ENCODE measurements around the gene DNAAF1. TPM values are rescaled to one million over a fixed set of nuclear protein-coding genes. Genes with fewer than 3 reads are reported as not detected.
A peak's percentile ranks its signal among the peaks of the same experiment; 100 is the strongest.
"Not testable (repeated sequence)": the region's sequence is repeated elsewhere in the genome, so short reads cannot be mapped to it uniquely, and the experiment has no call there.

The DNAAF1 gene
- total RNA-seq, 1 donor, result 0.36 TPM

- H4K20me1 ChIP-seq (ENCODE audit: insufficient read depth, low read length), result peaks cover 4% of the 10 kb centered on the region
- peak overlapping the region; percentile 96 for H3K4me2 ChIP-seq (ENCODE audit: insufficient read depth, low read length)
- no peak for DNase-seq (ENCODE audit: insufficient read length, low spot score, missing footprints)
- H3K36me3 ChIP-seq (ENCODE audit: insufficient read depth, low read length), result no peaks in the 10 kb centered on the region
- peak overlapping the region; percentile 89 for H2AFZ ChIP-seq (ENCODE audit: low read length)
- TF ChIP-seq, protein P1, sequence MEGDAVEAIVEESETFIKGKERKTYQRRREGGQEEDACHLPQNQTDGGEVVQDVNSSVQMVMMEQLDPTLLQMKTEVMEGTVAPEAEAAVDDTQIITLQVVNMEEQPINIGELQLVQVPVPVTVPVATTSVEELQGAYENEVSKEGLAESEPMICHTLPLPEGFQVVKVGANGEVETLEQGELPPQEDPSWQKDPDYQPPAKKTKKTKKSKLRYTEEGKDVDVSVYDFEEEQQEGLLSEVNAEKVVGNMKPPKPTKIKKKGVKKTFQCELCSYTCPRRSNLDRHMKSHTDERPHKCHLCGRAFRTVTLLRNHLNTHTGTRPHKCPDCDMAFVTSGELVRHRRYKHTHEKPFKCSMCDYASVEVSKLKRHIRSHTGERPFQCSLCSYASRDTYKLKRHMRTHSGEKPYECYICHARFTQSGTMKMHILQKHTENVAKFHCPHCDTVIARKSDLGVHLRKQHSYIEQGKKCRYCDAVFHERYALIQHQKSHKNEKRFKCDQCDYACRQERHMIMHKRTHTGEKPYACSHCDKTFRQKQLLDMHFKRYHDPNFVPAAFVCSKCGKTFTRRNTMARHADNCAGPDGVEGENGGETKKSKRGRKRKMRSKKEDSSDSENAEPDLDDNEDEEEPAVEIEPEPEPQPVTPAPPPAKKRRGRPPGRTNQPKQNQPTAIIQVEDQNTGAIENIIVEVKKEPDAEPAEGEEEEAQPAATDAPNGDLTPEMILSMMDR (IDR thresholded peaks at IDR 0.05; ENCODE audit: extremely low read depth, low read depth, low read length), result peak; percentile 5
- no peaks in the 10 kb centered on the region for H3K27me3 ChIP-seq (ENCODE audit: insufficient read depth, low read length)
- peak overlapping the region; percentile 91 for H3K27ac ChIP-seq (ENCODE audit: low read depth, low read length)
- peak overlapping the region; percentile 96 for H3K4me3 ChIP-seq (ENCODE audit: insufficient read depth, low read length)
- peaks cover 54% of the 10 kb centered on the region for H3K79me2 ChIP-seq (ENCODE audit: insufficient read depth, low read length)
- H3K4me1 ChIP-seq (ENCODE audit: insufficient read depth, low read length), result peaks cover 14% of the 10 kb centered on the region
- H3K9me3 ChIP-seq (ENCODE audit: low read depth, low read length), result no peaks in the 10 kb centered on the region
Measured at GRCh38 chr16:84115919-84116719, 29.0 kb upstream of the DNAAF1 start.

GRCh38 chr16:84116720-84117493 is 28.2 kb upstream of the DNAAF1 start, which contains the start of gene MBTPS1:
Gene MBTPS1 (minus strand): TSS chr16:84116942. CDS start chr16:84101783, 15,159 bp downstream.
- peak; percentile 99 for DNase-seq (ENCODE audit: insufficient read length, low spot score, missing footprints)
- H3K27ac ChIP-seq (ENCODE audit: low read depth, low read length), result peak within 1 kb of the TSS; percentile 91
- peaks cover 14% of the 10 kb centered on the region for H3K4me1 ChIP-seq (ENCODE audit: insufficient read depth, low read length)
- H3K79me2 ChIP-seq (ENCODE audit: insufficient read depth, low read length), result peaks cover 46% of the 10 kb centered on the region
- TF ChIP-seq, protein P1 (IDR thresholded peaks at IDR 0.05; ENCODE audit: extremely low read depth, low read depth, low read length), result no peak
- peak within 1 kb of the TSS; percentile 96 for H3K4me3 ChIP-seq (ENCODE audit: insufficient read depth, low read length)
- peaks cover 3% of the 10 kb centered on the region for H4K20me1 ChIP-seq (ENCODE audit: insufficient read depth, low read length)
- H3K9me3 ChIP-seq (ENCODE audit: low read depth, low read length), result no peaks in the 10 kb centered on the region
- H3K4me2 ChIP-seq (ENCODE audit: insufficient read depth, low read length), result peak within 1 kb of the TSS; percentile 100
- no peaks in the 10 kb centered on the region for H3K27me3 ChIP-seq (ENCODE audit: insufficient read depth, low read length)
- H2AFZ ChIP-seq (ENCODE audit: low read length), result peak within 1 kb of the TSS; percentile 91
- H3K36me3 ChIP-seq (ENCODE audit: insufficient read depth, low read length), result no peaks in the 10 kb centered on the region

GRCh38 chr16:84117494-84117843 is 27.6 kb upstream of the DNAAF1 start:
- TF ChIP-seq, protein P1 (IDR thresholded peaks at IDR 0.05; ENCODE audit: extremely low read depth, low read depth, low read length), result no peak
- peak overlapping the region; percentile 91 for H3K27ac ChIP-seq (ENCODE audit: low read depth, low read length)
- peak; percentile 68 for DNase-seq (ENCODE audit: insufficient read length, low spot score, missing footprints)

DNA sequence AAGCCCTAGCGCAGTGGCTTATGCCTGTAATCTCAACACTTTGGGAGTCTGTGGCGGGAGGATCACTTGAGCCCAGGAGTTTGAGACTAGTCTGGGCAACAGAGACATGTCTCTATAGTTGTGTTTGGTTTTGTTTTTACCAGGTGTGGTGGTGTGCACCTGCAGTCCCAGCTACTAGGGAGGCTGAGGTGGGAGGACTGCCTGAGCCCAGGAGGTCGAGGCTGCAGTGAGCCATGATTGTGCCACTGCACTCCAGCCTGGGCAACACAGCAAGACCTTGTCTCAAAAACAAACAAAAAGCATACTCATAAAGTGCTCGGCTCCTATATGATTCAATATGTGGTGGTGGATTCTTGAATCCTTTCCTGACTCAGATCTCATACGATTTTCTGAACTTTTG is 26.8 kb upstream of the DNAAF1 start:
- not testable (repeated sequence) for H3K9me3 ChIP-seq (ENCODE audit: low read depth, low read length); H3K27me3 ChIP-seq (ENCODE audit: insufficient read depth, low read length); H4K20me1 ChIP-seq (ENCODE audit: insufficient read depth, low read length); H3K4me2 ChIP-seq (ENCODE audit: insufficient read depth, low read length); H3K27ac ChIP-seq (ENCODE audit: low read depth, low read length); DNase-seq (ENCODE audit: insufficient read length, low spot score, missing footprints); H2AFZ ChIP-seq (ENCODE audit: low read length); H3K4me3 ChIP-seq (ENCODE audit: insufficient read depth, low read length)
- H3K4me1 ChIP-seq (ENCODE audit: insufficient read depth, low read length), result peaks cover 14% of the 10 kb centered on the region
- H3K36me3 ChIP-seq (ENCODE audit: insufficient read depth, low read length), result peaks cover 10% of the 10 kb centered on the region
- H3K79me2 ChIP-seq (ENCODE audit: insufficient read depth, low read length), result peaks cover 36% of the 10 kb centered on the region

More at GRCh38 chr16:84117494-84117843, 27.6 kb upstream of the DNAAF1 start:
- no peaks in the 10 kb centered on the region for H3K9me3 ChIP-seq (ENCODE audit: low read depth, low read length)
- H2AFZ ChIP-seq (ENCODE audit: low read length), result peak overlapping the region; percentile 91
- H3K27me3 ChIP-seq (ENCODE audit: insufficient read depth, low read length), result no peaks in the 10 kb centered on the region
- H3K4me1 ChIP-seq (ENCODE audit: insufficient read depth, low read length), result peaks cover 14% of the 10 kb centered on the region
- peaks cover 41% of the 10 kb centered on the region for H3K79me2 ChIP-seq (ENCODE audit: insufficient read depth, low read length)
- peak overlapping the region; percentile 96 for H3K4me3 ChIP-seq (ENCODE audit: insufficient read depth, low read length)
- peaks cover 3% of the 10 kb centered on the region for H4K20me1 ChIP-seq (ENCODE audit: insufficient read depth, low read length)
- H3K36me3 ChIP-seq (ENCODE audit: insufficient read depth, low read length), result peaks cover 2% of the 10 kb centered on the region
- peak overlapping the region; percentile 100 for H3K4me2 ChIP-seq (ENCODE audit: insufficient read depth, low read length)
